HG02763 (cell line): Measurements from ENCODE around the gene AMER1.

Source experiments
- ATAC-seq: cut with Tn5 transposase; IDR thresholded peaks from one replicate; pipeline ENCODE4 v1.9.1; 2021; ENCODE audit warnings: mild to moderate bottlenecking, moderate library complexity; ENCODE audit not compliant: unreplicated experiment

The AMER1 gene

DNA sequence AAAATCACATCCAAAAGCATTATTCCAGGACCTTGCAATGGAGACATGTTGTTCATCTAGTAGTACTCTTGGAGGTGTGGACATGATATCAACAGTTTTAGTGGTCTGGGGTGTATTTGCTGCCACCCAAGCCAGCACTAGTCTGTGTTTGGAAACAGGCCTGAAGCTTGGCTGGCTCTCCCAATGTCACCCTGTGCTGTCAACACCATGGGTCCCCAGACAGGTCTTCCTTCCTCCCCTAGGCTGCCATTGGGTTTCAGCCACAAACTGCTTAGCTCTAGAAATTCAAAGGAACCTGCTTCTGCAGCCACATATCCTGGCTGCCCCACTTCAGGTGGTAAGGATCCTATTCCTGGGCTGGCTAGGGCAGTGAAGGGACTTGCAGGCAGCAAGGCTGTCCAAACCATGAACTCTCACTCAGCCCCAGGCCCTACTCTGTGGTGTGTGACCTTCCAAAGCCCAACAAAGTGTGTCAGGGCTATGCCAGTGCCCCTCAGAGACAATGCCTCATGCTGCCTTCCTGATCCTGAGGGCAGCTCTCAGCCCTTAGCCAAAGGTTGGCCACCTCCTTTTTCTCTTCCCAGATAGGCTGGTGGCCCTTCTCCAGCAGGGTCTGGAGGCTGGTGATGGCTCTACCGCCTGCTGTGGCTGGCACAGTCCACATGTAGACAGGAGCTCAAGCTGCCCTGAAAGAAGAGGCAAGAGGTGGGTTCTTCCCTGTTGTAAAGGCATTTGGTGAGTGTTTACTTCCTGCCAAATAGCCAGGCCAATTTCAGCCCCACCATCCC lies 18.3 kb downstream of the AMER1 start:
- ATAC-seq = no peak

DNA sequence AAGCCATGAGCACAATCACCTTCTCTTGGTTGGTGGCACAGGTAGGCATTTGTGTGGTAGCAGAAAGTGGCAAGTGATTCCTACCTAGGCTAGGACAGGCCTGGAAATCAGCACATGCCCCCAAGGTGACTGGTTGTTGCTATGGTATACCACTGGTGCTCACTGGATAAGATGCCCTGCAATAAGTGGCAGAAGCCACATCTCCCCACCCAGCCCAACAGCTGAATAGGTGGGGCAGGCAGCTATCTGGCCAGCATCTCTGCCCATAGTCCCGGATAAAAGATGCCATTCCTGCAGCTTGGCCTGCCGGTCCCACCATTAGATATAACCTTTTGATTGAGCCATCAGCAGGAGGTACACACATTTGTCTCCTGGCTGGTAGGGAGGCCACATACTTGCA lies 21.1 kb downstream of the AMER1 start:
- ATAC-seq = no peak

- ATAC-seq = no peak
Measured at GRCh38 chrX:64182208-64182607, 23.3 kb downstream of the AMER1 start.

- ATAC-seq = no peak
Measured at GRCh38 chrX:64176876-64177275, 28.6 kb downstream of the AMER1 start.

DNA sequence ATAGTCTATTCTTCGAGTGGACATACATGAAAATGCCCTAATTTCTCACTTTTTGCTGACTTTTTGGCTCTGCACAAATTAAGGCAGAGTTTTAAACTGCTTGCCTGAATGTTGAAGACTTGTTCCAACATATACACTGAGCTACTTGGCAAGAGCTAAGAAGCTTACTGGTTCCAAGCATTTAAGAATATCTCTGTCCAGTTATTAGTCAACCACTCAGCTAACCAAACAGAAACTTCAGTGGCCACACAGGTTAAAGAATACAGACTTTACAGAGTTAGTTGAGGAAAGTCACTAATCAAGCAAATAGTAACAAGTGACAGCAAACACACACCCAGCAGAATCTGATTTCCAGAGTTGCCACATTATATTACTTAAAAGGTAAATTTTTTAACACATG lies 35.5 kb downstream of the AMER1 start:
- no peak for ATAC-seq

DNA sequence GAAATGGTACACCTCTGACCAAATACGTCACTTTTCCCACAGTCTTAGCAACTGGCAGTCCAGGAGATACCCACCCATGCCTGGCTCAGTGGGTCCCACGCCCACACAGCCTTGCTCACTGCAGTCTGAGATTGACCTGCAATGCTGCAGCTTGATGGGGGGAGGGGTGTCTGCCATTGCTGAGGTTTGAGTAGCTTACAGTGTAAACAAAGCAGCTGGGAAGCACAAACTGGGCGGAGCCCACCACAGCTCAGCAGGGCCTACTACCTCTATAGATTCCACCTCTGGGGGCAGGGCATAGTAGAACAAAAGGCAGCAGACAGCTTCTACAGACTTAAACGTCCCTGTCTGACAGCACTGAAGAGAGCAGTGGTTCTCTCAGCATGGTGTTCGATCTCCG lies 52.7 kb downstream of the AMER1 start:
- ATAC-seq = no peak

DNA sequence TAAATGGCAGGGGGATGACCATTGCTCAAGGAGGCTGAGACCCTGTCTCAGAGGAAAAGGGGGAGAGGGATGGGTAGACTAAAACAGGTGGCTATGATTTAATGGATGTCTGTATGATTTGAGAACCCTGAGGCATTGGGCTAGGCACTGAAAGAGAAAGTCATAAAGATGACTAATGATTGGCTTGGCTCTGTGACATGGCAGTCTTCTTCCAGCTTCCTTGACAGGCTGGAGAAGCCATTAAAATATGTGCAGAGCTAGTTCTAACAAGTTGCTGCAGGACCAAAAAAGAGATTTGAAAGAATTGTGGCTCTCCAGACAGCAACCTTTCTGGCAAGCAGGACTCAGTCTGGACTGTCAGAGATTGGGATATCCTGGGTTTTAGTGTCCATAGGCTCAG lies 53.6 kb downstream of the AMER1 start:
- ATAC-seq = no peak

DNA sequence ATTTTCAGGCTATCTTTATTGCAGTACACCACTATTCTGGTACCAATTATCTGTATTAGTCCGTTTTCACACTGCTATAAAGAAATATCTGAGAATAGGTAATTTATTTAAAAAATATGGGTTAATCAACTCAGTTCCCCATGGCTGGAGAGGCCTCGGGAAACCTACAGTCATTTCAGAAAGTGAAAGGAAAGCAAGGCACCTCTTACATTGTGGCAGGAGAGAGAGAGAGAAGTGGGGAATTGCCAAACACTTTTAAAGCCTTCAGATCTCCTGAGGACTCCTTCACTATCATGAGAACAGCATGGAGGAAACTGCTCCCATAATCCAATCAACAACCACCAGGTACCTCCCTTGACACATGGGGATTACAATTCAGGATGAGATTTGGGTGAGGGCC lies 54.7 kb downstream of the AMER1 start:
- no peak for ATAC-seq
